ENCODE results near the gene EXPH5.
"Not testable (repeated sequence)": the region's sequence is repeated elsewhere in the genome, so short reads cannot be mapped to it uniquely, and the experiment has no call there.

Gene EXPH5, protein sequence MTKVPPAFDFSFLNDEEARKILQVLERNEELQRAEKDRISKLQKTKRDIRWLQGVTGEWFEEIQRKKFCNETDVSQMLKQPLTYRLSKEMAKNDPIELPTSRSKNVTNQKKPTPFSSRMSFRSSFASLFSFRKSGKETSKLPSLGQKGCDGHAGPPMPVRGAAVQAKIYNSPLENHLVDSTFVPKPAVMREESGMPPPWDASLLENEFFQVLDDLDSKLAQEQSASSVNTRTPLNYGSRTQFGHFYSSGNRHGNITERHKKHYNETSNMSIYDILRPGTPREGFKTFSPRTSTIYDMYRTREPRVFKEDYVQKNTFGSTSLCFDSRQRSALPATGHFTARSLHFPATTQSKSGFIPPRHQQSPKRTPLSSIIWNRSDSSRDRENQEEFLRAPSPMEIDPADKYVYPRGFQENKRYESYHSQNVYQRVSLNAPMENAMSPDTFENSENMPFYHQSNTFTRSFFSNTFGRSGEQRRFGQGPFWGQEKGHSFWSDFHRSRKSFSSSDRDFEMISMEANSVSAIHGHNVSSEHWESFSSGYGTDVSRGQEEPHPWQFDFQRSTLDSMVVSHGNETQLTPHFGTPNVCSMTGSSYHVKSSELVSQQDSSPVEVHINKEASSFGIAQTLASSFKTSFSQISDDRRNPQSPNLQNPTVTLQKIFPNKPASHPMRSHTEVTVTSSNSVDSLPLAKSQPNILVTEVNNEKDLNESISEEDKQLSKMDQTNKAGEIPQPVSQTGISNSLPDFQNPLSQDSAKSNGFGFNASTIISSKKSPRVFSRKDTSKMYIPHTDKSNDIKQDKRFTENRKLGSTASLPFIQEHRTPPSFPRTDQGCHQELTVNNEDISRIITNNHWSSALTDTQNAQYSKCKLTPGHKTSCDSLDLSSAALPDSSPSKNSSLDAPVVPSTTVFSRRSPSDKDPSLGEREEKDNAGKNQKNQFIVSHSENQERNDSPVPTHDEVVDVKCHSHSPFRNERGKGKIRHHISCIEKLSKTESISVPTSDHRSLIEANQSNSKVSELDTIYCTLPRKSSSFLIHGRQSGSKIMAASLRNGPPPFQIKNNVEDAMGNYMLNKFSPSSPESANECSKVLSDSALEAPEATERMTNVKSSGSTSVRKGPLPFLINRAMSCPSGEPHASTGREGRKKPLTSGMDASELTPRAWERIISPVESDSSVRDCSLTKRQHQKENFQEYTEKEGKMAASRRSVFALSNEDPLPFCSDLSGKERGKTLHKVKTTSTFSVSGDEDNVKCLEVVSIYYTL (N-terminal part only)

DNA sequence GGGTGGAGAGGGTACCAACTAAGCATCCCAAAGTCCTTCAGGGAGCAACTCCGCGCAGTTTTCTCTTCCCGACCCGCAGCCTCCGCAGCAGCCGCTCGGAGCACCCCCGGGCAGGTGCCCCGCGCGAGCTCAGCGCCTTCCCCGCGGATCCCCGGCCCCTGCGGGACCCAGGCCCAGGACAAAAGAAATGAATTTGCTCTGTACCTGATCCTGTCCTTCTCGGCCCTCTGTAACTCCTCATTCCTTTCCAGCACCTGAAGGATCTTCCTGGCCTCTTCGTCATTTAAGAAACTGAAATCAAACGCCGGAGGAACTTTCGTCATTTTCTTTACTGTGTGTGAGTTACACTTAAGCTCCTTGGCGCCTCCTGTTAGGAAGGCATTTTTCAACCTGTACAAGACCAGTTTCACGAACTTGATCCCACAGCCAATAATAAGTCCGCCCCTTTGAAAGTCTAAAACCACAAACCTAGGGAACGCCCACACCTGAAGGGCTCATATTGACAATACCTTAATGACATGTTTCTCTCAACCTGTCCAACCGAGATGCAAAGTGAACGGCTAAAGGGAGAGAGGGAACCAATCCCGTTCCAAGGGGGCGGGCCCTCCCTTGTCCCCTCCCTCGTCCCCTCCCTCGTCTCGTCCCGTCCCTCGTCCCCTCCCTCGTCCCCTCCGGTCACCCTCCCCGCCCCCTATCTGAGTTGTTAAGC is at the start of gene EXPH5:
EXPH5 (minus strand) TSS at position 555 of the 709 bp plus-strand sequence; CDS start at position 323, 232 bp downstream.
- peak; percentile 69 for DNase-seq

GRCh38 chr11:108641752-108642151 is 48.2 kb upstream of the EXPH5 start:
- not testable (repeated sequence) for DNase-seq

GRCh38 chr11:108639146-108639545 is 45.6 kb upstream of the EXPH5 start:
- DNase-seq, result no peak

- DNase-seq, result no peak
Observed at GRCh38 chr11:108636222-108636621, 42.7 kb upstream of the EXPH5 start.

DNA sequence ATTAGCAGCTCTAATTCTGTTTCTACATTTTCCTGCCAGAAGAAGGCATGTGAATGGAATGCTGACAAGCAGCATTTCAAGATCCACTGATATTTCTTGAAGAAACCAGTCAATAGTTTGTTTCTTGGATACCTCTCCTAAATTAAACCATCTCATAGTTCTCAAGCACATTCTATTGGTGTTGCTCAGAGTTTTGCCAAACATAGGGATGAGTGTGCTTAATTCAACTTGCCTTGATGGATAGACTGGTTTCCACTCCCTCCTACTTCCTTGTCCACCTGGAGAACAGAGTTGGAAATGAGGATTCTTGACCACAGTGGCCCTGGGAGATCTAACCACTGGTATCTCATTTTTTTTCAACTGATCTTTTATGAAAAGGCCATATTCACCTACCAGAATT is 41.5 kb upstream of the EXPH5 start:
- peak; percentile 29 for DNase-seq

- no peak for DNase-seq
Observed at GRCh38 chr11:108632041-108632704, 38.6 kb upstream of the EXPH5 start.

GRCh38 chr11:108629274-108629673 is 35.7 kb upstream of the EXPH5 start:
- DNase-seq, result no peak

DNA sequence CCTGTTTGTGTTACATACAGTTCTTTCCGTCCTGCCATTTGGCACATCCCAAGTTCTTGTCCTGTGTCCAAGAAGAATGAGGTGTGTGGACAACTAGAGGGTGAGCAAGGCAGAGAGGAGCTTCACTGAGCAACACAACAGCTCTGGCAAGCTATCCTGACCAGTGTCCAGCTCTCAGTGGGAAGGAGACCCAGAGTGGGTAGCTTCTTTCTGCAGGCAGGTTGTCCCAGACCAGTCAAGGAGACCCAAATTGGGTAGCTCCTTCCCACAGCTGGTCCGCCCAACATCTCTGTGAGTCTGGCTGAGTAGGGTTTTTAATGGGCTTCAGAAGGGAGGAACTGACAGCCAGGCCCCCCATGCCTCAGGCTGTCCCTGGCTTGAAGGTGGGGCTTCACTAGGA is 35.2 kb upstream of the EXPH5 start:
- no peak for DNase-seq

DNA sequence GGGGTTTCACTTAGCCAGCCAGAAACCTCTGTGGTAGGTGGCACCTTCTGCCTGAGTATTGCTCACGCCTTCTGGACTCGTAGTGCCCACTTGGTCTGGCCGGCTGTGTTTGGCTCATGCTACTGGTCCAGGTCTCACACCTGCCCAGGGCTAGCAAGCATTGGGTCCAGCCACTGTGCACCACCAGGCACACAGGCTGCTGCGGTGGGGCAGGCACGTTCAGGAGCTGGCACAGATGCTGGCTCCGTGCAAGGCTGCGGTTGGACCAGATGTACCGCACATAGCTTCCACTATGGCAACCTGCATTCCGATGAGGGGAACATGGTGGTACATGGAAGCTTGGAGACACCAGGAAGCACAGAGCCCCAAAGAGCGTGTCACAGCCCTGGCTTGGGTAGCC is 34.8 kb upstream of the EXPH5 start:
- no peak for DNase-seq

GRCh38 chr11:108624196-108624925 is 30.8 kb upstream of the EXPH5 start:
- no peak for DNase-seq

GRCh38 chr11:108622341-108622740 is 28.8 kb upstream of the EXPH5 start:
- DNase-seq, result no peak

GRCh38 chr11:108620958-108621772 is 27.6 kb upstream of the EXPH5 start:
- peak; percentile 43 for DNase-seq

- DNase-seq, result peak; percentile 24
Observed at GRCh38 chr11:108618529-108618928, 25.0 kb upstream of the EXPH5 start.

DNA sequence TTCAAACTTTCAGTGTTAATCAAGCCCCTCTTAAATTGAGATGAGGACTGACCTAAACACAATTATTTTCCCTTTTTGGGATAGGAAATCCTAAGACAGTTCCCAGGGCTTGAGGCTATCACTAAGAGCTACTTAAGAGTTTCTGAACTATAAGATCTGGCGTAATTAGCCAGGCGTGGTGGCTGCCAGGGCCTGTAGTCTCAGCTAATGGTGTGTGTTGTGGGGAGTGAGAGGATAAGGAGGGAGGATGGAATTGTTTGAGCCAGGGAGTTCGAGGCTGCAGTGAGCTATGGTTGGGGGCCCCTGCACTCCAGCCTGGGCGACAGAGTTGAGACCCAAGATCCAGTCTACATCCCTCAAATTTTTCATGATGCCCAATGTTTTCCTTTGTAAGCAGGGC is 23.5 kb upstream of the EXPH5 start:
- DNase-seq, result no peak

DNA sequence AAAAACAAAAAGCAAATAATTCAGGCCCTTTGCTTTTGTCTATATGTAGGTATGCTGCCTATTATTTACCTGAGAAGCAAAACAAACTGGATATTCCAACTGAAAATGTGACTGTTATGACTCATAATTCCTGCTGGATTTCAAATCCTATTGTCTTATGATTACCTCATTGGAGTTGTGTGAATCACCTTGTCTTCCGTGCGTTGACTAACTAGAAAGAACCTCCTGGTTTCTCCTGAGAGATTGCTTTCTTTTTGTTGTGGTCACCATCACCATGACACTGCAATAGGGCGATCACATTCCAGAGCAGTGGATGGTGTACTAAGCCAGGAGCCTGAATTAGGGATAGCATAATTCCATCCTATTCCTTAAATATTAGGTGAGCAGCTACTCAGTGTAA is 23.0 kb upstream of the EXPH5 start:
- DNase-seq, result peak; percentile 98

GRCh38 chr11:108614086-108614485 is 20.5 kb upstream of the EXPH5 start:
- no peak for DNase-seq

DNA sequence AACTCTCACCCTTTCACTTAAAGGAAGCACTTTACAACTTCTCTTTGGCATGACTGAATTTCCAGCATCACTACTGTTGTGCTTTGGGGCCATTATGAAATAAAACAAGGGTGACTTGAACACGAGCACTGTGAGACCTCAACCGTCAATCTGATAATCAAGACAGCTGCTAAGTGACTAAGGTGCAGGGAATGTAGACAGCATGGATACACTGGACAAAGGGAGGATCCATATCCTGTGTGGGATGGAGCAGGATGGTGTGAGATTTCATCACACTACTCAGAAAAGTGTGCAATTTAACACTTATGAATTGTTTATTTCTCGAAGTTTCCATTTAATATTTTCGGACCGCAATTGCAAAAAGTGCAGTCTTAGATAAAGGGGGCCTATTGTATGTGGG is 16.1 kb upstream of the EXPH5 start:
- DNase-seq, result peak; percentile 85

DNA sequence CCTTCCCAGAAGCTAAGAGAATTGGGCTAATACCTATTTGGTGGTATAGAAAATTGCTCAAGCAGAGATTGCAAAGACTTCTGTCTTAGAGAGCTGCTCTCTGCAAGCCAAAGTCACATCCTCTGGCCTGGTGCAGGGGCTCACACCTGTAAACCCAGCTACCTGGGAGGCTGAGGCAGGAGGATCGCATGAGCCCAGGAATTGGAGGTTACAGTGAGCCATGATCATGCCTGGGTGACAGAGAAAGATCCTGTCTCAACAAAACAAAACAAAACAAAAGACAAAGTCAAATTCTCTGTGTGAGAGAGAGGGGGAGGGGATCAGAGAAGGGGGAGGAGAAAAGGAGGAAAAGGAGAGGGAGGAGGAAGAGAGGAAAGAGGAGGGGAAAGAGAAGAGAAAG is 15.0 kb upstream of the EXPH5 start:
- no peak for DNase-seq

GRCh38 chr11:108606495-108607160 is 13.1 kb upstream of the EXPH5 start:
- no peak for DNase-seq

DNA sequence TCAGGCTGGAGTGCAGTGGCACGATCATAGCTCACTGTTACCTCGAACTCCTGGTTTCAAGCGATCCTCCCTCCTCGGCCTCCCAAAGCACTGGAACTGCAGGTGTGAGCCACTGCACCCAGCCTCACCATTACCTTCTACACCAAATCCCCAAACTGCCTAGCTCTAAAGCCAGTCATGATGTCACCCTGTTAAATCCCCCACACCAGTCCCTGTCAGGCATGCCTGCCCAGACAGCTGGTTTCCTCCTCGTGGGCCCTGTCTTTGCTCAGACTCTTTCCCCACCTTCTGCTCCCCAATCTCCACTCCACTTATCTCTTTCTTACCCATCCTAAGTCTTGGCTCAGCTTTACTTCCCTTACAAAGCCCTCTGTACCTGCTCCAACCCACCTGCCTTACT is 12.5 kb upstream of the EXPH5 start:
- DNase-seq, result no peak
